GM10248 (cell line): Measurements from ENCODE around the gene CPNE8.
A peak's percentile ranks its signal among the peaks of the same experiment; 100 is the strongest.

Experiments used
- CTCF ChIA-PET: fragments of 300-600 bp; sonication (Branson Sonifier 250); formaldehyde crosslinking; extraction: SDS; loops from one replicate; lab custom pipeline; 2021; ENCODE audit warnings: antibody characterized with exemption; lab: Yijun Ruan, JAX
- POLR2A ChIA-PET: fragments of 350-650 bp; sonication (Branson Sonifier 250); formaldehyde crosslinking; extraction: SDS; loops from one replicate; lab custom pipeline; 2020; ENCODE audit warnings: antibody characterized with exemption; lab: Yijun Ruan, JAX
- DNase-seq: peaks from one replicate; pipeline ENCODE4 v3.0.0; 2012; ENCODE audit errors: extremely low spot score
- TF ChIP-seq, protein P1 (sequence below): IDR thresholded peaks from 2 replicates; pipeline ENCODE4 v1.5.1; 2012; ENCODE audit warnings: mild to moderate bottlenecking, low read depth; ENCODE audit errors: extremely low read depth, missing control alignments, control extremely low read depth

The CPNE8 gene

DNA sequence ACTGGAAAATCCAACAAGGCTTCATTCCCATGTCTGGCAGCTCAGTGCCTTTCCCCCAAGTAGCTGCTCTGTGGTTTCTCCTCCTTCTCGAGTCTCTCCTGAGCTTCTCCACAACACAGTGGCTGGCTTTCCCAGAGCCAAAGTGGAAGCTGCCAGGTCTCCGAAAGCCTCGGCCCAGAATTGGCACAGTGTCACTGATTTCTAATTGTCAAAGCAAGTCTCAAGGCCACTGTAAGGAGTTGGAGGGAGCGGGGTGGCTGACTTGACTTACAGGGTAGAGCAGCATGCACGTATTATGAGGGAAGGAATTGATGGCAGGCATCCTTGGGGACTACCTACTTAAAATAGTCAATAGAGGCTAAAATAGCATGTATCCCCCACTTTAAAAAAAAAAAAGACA, 6.7 kb upstream of the CPNE8 start:
- no peak for DNase-seq
- POLR2A ChIA-PET, result no interaction called here
- CTCF ChIA-PET, result interaction anchor here (1.2 to 3.1 kb wide), 3 partner anchors 9 to 584 kb away, joined by 3 to 15 read pairs (median 3); no protein-coding TSS in a partner anchor
- TF ChIP-seq, protein P1, sequence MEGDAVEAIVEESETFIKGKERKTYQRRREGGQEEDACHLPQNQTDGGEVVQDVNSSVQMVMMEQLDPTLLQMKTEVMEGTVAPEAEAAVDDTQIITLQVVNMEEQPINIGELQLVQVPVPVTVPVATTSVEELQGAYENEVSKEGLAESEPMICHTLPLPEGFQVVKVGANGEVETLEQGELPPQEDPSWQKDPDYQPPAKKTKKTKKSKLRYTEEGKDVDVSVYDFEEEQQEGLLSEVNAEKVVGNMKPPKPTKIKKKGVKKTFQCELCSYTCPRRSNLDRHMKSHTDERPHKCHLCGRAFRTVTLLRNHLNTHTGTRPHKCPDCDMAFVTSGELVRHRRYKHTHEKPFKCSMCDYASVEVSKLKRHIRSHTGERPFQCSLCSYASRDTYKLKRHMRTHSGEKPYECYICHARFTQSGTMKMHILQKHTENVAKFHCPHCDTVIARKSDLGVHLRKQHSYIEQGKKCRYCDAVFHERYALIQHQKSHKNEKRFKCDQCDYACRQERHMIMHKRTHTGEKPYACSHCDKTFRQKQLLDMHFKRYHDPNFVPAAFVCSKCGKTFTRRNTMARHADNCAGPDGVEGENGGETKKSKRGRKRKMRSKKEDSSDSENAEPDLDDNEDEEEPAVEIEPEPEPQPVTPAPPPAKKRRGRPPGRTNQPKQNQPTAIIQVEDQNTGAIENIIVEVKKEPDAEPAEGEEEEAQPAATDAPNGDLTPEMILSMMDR, result no peak

DNA sequence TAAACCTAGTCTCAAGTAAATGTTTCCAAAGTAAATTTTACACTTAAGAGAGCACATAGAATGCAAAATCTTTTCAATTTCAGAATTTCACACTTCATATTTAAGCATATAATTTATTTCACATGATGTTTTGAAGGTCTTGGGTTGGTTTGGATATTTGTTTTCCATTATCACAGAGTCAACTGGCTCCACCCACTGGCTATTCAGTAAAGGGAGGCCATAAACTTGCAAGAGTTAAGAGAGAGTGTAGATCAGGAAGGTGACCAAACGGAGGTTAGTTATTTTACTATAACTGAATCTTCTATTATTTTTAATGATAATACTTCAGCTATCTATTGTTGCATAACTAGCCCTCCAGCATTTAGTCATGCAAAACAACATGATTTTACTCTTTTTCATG, 6.2 kb upstream of the CPNE8 start:
- ChIA-PET CTCF (interaction anchor here (1.2 to 3.1 kb wide), 5 partner anchors 9 to 584 kb away, joined by 3 to 15 read pairs (median 3); no protein-coding TSS in a partner anchor), POLR2A (no interaction called here)
- TF ChIP-seq, protein P1, result peak; percentile 23
- peak; percentile 5 for DNase-seq

DNA sequence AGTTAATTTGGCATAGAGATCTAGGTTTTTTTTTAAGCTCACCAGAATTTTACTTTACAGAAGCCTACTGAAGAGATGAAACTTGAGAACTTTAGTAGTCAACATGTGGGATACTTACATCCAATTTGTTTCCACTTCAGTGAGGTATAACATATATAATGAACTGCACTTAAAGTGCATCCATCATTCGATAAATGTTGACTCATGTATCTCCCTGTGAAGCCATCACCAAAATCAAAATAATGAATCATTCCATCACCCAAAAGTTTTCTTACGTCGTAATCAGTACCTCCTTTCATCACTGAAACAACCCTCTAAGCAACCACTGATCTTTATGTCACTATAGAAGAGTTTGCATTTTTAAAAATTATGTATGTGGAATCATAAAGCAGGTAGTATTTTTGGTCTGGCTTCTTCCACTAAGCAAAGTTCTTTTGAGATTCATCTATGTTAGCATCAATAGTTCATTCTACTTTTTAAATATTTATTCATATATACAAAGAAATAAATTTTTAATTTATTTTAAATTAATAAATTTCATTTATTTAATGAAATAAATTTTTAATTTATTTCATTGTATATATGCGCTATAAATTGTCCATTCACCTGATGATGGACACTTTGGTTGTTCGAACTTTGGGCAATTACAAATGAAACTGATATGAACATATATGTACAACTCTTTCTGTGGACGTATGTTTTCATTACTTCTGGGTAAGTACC, 2.0 kb upstream of the CPNE8 start:
- POLR2A ChIA-PET, result interaction anchor here (0.6 kb wide), 1 partner anchor 366 kb away, joined by 3 read pairs; no protein-coding TSS in a partner anchor
- TF ChIP-seq, protein P1, result no peak

DNA sequence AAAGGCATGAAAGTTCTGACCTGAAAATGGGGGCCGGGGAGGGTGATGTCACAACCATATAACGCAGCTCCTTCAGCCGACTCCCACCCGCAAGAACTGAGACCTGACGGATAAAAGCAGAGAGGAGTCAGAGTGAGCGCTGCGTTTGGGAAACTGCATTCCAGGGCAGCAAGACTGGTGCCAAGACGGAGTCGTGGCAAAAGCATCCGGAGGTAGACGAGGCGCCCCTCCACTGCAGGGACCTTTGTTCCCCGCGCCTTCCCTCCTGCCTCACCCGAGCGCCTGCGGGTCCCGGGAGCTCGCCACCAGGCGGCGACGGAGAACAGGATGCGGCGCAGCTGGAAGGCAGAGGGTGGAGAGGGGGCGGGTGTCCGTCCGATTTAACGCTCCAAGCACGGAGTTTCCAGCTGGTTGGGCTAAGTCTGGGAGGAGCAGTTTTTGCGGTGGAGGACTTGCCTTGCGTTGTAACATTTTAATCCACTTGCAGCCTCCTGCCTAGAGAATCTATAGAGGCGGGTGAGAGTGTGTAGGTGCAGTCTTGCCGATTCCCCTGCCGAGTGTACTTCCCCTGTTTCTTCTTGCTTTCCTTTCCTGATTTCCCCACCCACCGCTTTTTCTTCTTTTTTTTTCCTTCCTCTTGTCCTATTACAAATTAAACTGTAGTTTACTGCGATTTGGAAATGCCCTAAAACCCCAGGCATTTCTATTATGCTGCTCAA, 1.2 kb upstream of the CPNE8 start:
- DNase-seq, result peak; percentile 78
- TF ChIP-seq, protein P1, result peak; percentile 92
- CTCF ChIA-PET, result interaction anchor here (0.6 to 5.4 kb wide), 35 partner anchors 9 to 579 kb away, joined by 3 to 47 read pairs (median 5); no protein-coding TSS in a partner anchor
- POLR2A ChIA-PET, result interaction anchor here (0.6 to 1.0 kb wide), 2 partner anchors 118 to 367 kb away, joined by 3 read pairs; no protein-coding TSS in a partner anchor

More for the DNA sequence above, 2.0 kb upstream of the CPNE8 start:
- CTCF ChIA-PET, result interaction anchor here (0.6 to 5.4 kb wide), 26 partner anchors 8 to 579 kb away, joined by 3 to 47 read pairs (median 5); no protein-coding TSS in a partner anchor
- DNase-seq, result no peak

DNA sequence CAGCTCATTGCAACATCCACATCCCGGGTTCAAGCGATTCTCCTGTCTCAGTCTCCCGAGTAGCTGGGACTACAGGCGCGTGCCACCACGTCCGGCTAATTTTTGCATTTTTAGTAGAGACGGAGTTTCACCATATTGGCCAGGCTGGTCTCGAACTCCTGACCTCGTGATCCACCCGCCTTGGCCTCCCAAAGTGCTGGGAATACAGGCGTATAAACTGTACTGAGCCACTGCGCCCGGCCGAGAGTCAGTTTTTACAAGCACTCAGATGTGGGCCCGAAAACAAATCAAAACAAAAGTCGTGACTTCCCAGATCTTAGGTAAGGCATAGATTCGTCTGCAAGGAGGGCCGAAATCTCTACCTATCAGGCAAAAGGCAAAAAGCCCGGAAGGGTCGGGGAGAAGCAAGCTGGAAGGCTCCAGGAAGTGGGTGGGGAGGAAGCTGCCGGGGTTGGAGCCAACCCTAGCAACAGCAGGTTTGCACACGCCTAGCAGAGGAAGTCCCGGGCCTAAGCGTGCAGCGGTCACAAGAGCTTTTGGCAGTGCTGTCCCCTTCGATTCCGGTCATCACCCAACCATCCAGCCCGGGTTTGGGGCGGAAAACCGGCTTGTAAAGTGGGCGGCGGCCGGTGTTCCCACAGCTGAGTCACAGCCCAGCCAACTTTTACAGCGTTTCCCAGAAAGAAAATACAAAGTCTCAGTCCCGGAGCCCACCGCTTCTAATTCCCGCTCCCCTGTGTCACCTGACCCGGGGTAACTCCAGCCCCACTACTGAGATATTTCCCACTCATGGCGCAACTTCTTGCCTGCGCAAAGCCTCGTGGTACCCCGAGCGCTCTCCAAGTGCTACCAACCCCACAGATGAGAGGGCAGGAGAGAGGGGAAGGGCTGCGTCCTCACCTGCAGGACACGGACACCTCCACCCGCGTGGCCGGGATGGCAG, 583 bp downstream of the CPNE8 start:
- TF ChIP-seq, protein P1, result no peak
- POLR2A ChIA-PET, result interaction anchor here (0.6 to 0.9 kb wide), 4 partner anchors 9 to 140 kb away, joined by 3 read pairs; no protein-coding TSS in a partner anchor
- CTCF ChIA-PET, result interaction anchor here (1.5 to 5.4 kb wide), 9 partner anchors 9 to 369 kb away, joined by 4 to 47 read pairs (median 9); no protein-coding TSS in a partner anchor
- DNase-seq, result peak; percentile 74
